ENCODE results near the gene LPCAT3. TPM values are rescaled to one million over a fixed set of nuclear protein-coding genes. Genes with fewer than 3 reads are reported as not detected.
A peak's percentile ranks its signal among the peaks of the same experiment; 100 is the strongest.

The LPCAT3 gene
- total RNA-seq, 1 donor from 2014 or later, result 18.8 TPM

DNA sequence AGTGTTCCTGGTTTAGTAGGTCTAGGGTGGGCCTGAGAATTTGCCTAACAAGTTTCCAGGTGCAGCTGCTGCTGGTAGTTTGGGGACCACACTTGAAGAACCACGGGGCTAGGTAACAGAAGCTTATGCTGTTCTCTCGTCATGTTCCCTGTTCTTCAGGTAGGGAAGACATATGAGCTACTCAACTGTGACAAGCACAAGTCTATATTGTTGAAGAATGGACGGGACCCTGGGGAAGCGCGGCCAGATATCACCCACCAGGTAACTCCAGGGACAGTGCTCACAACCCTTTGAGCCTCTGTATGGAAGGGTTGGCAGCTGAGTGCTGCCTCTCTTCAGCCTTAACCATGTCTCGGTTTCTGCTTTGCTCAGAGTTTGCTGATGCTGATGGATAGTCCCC, 44.1 kb downstream of the LPCAT3 start:
- Mint-ChIP-seq H3K4me1 (ENCODE audit: low read depth) (peaks cover 26% of the 10 kb centered on the region), H3K4me3 (ENCODE audit: unreplicated experiment) (no peak overlapping the region), H3K36me3 (ENCODE audit: low read depth) (peaks cover 15% of the 10 kb centered on the region), H3K27ac (ENCODE audit: unreplicated experiment) (no peak overlapping the region), H3K9me3 (ENCODE audit: low read depth) (no peaks in the 10 kb centered on the region), H3K27me3 (ENCODE audit: low read depth) (no peaks in the 10 kb centered on the region)
- DNase-seq (ENCODE audit: low spot score), result no peak
- TF ChIP-seq, protein P1, sequence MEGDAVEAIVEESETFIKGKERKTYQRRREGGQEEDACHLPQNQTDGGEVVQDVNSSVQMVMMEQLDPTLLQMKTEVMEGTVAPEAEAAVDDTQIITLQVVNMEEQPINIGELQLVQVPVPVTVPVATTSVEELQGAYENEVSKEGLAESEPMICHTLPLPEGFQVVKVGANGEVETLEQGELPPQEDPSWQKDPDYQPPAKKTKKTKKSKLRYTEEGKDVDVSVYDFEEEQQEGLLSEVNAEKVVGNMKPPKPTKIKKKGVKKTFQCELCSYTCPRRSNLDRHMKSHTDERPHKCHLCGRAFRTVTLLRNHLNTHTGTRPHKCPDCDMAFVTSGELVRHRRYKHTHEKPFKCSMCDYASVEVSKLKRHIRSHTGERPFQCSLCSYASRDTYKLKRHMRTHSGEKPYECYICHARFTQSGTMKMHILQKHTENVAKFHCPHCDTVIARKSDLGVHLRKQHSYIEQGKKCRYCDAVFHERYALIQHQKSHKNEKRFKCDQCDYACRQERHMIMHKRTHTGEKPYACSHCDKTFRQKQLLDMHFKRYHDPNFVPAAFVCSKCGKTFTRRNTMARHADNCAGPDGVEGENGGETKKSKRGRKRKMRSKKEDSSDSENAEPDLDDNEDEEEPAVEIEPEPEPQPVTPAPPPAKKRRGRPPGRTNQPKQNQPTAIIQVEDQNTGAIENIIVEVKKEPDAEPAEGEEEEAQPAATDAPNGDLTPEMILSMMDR (IDR thresholded peaks at IDR 0.05), result no peak

DNA sequence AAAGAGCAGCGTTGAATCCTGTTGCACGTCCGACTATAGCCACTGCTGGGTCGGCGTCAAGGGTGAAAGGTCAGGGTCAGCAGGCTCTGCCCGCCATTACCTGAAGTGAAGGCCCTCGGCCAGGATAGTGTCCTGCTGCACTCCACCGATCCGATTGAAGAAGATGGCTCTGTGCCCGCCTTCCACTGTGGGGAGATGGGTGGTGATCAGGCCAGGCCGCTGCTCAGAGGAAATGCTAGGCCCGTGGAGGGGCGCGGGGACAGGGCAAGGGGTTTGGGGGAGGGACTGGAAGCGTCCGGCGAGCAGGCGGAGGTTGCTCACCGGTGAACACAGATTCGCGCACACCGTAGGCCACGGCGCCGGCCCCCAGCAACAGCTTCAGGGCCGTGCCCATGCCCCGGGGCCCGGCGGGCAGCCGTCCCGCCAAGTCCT, 48.2 kb downstream of the LPCAT3 start:
- peaks cover 15% of the 10 kb centered on the region for H3K36me3 Mint-ChIP-seq (ENCODE audit: low read depth)
- H3K4me3 Mint-ChIP-seq (ENCODE audit: unreplicated experiment), result peak overlapping the region; percentile 100
- peaks cover 33% of the 10 kb centered on the region for H3K4me1 Mint-ChIP-seq (ENCODE audit: low read depth)
- H3K27me3 Mint-ChIP-seq (ENCODE audit: low read depth), result no peaks in the 10 kb centered on the region
- DNase-seq (ENCODE audit: low spot score), result no peak
- H3K9me3 Mint-ChIP-seq (ENCODE audit: low read depth), result no peaks in the 10 kb centered on the region
- H3K27ac Mint-ChIP-seq (ENCODE audit: unreplicated experiment), result peak overlapping the region; percentile 100
- TF ChIP-seq, protein P1 (IDR thresholded peaks at IDR 0.05), result no peak

DNA sequence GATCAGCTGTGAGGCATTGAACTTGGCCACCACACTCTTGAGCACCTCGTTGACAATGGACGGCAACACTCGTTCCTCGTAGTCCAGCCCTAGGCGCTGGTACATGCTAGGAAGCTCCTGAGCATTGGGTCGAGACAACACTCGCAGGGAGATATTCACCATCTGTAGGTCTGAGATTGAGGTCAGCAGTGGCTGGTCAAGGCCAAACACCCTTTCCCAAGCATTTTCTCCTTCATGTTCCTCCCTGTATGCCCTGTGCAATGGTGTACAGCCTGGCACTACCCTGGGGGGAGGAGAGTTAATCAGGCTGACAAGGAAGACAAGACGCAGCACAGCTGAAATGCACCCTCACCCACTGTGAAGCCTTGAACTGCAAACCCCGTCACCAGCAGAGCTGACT, 49.9 kb downstream of the LPCAT3 start:
- Mint-ChIP-seq H3K9me3 (ENCODE audit: low read depth) (no peaks in the 10 kb centered on the region), H3K27ac (ENCODE audit: unreplicated experiment) (no peak overlapping the region), H3K4me3 (ENCODE audit: unreplicated experiment) (no peak overlapping the region), H3K36me3 (ENCODE audit: low read depth) (peaks cover 15% of the 10 kb centered on the region), H3K27me3 (ENCODE audit: low read depth) (no peaks in the 10 kb centered on the region), H3K4me1 (ENCODE audit: low read depth) (peaks cover 33% of the 10 kb centered on the region)
- DNase-seq (ENCODE audit: low spot score), result no peak
- TF ChIP-seq, protein P1 (IDR thresholded peaks at IDR 0.05), result no peak

DNA sequence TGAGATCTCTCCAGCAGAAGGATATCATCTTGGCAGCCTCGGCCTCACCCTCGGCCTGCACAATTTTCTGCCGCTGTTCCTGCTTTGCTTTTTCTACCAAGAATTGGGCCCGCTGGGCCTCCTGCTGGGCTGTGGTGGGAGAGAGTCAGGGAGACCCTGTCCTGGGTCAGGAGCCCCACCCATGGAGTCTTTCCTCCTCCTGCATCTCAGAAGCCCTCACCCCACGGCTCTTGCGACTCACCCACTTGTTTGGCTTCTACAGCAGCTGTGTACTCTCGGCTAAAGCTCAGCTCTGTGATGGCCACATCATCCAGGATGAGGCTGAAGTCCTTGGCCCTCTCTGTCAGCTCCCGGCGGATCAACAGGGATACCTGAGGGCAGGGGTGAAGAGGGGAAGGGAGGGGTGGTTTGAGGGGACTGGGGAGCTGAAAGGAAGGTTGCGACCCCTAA, 50.6 kb downstream of the LPCAT3 start:
- peaks cover 32% of the 10 kb centered on the region for H3K4me1 Mint-ChIP-seq (ENCODE audit: low read depth)
- no peaks in the 10 kb centered on the region for H3K9me3 Mint-ChIP-seq (ENCODE audit: low read depth)
- TF ChIP-seq, protein P1 (IDR thresholded peaks at IDR 0.05), result no peak
- peaks cover 15% of the 10 kb centered on the region for H3K36me3 Mint-ChIP-seq (ENCODE audit: low read depth)
- no peak overlapping the region for H3K27ac Mint-ChIP-seq (ENCODE audit: unreplicated experiment)
- H3K4me3 Mint-ChIP-seq (ENCODE audit: unreplicated experiment), result no peak overlapping the region
- DNase-seq (ENCODE audit: low spot score), result no peak
- H3K27me3 Mint-ChIP-seq (ENCODE audit: low read depth), result no peaks in the 10 kb centered on the region

DNA sequence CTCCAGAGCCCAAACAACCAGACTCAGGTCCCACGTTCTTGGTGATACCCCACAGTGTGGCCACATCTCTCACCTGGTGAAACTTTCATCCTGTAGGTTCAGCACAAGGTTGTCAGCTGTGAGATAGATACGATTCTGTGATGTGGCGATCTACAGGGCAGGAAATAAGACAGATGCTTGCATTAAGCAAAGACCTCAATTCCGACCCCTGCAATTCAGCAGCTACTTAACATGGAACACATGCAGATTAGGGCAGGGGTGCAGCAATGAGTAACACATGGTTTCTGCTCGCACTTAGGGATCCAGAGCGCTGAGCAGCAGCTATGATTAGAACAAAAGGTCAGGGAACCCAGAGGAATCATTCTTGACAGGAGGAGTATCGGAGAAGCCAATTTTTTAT, 51.9 kb downstream of the LPCAT3 start:
- H3K9me3 Mint-ChIP-seq (ENCODE audit: low read depth), result no peaks in the 10 kb centered on the region
- TF ChIP-seq, protein P1 (IDR thresholded peaks at IDR 0.05), result no peak
- peaks cover 15% of the 10 kb centered on the region for H3K36me3 Mint-ChIP-seq (ENCODE audit: low read depth)
- H3K4me3 Mint-ChIP-seq (ENCODE audit: unreplicated experiment), result no peak overlapping the region
- DNase-seq (ENCODE audit: low spot score), result no peak
- peaks cover 28% of the 10 kb centered on the region for H3K4me1 Mint-ChIP-seq (ENCODE audit: low read depth)
- H3K27ac Mint-ChIP-seq (ENCODE audit: unreplicated experiment), result no peak overlapping the region
- no peaks in the 10 kb centered on the region for H3K27me3 Mint-ChIP-seq (ENCODE audit: low read depth)

Data from chondrocyte (in vitro differentiated cells).